Activated naive CD4-positive, alpha-beta T cell (primary cell): Measurements from ENCODE around the gene JAKMIP2.
"Not testable (repeated sequence)": the region's sequence is repeated elsewhere in the genome, so short reads cannot be mapped to it uniquely, and the experiment has no call there.

ENCODE experiments used
- DNase-seq, 4 experiments: peaks; one replicate each; lab custom pipeline; 2025; lab: John Stamatoyannopoulos, UW

Gene JAKMIP2

DNA sequence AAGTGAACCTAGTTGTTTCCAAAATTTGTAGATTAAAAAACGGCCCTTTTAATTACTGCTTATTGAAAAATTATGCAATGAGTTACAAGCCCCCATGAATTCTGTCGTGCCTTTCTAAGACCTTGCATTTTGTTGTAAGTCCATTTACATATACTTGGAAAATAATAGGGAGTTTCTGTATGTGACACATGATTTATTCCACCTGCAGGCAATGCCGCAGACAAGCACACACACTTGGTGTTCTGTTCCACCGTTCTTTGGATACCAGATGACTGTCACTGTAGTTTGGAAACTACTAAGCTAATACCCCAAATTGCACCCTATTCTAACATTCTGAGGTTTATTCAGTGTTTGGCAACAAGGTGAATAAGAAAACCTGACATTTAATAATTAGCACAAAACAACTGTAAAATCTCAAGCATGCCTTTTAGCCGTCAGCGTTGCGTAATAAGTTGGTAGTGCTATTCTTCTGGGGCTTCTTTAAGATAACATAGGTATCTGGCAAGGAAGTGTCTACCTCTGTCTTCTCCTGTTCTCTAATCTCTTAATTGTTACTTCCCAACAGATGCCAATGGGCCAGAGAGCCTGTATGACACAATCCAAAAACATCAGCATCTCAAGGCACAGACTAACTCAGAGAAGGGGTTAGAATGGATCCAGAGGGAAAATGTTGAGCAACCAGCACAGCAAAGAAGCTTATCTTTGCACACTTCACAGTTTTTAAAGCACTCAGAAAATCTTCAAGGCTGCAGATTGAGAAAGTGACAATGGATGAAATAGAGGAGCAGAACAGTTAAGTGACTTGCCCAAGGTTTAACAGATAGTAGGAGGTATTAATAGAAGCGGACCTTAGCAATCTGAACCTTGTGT, 224.4 kb downstream of the JAKMIP2 start:
- DNase-seq = no peak

DNA sequence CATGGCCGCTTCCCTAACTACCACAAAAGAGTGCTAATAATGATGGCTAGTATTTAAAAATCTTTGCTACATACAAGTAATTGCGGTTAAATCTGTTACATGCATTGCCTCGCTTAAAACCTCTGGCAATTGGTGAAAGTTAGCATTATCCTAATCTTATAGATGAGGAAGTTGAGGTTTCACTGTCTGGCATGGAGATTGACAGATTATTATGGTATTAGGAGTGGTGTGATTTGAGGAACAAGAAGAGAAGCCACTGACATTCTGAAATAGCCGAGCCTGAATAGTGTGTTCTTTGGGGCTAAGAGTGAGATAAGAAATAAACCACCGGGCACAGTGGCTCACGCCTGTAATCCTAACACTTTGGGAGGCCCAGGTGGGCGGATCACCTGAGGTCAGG, 227.4 kb downstream of the JAKMIP2 start:
- no peak for DNase-seq

DNA sequence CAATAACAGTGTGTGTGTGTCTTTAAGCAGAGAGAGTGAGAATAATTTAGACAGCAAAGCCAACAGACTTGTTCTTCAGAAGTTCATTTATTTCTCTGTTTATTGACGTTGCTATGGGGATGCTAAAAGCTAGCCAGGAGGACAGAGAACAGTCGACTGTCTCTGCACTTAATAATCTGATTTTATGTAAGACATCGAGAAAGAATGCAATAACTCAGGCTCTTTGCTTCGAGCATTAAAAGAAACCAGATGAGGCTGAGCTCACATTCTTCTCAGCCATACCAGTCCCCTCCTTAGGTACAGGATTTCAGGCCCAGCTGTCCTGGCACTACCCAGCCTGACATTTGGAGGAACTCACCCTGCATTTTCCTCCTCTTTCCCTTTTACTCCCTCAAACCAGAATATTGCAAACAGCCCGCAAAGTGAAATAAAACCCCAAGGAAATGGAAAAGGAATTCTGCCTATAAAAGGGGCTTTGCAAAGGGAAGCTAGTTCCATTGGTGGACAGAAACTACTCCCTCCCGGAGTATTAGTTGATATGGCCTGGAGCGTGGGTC, 228.2 kb downstream of the JAKMIP2 start:
- DNase-seq = no peak

DNA sequence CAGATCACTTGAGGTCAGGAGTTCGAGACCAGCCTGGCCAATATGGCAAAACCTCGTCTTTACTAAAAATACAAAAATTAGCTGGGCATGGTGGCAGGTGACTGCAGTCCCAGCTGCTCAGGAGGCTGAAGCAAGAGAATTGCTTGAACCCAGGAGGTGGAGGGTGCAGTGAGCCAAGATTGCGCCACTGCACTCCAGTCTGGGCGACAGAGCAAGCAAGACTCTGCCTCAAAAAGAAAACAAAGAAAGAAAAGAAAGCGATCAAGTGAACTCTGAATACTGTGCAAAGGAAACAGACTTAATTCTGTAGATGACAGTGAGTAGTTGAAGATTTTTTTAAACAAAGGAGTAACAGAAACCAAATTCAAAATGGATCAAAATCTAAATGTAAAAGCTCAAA, 228.7 kb downstream of the JAKMIP2 start:
- not testable (repeated sequence) for DNase-seq

DNA sequence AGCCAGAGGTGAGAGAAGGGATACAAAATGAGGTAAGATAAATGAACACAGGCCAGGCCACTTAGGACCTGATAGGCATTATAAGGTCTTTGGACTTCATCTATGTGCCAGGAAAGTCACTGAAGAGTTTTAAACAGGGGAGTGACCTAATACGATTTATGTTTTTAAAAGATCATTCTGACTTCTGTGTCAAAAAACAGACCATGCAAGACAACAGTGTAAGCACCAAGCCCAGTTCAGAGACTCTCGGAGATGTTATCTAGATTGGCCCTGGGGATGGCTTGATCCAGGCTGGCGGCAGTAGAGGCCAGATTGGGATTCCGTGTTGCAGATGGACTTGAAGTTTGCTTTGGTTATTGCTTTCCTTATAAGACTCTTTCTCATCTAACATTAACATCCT, 229.6 kb downstream of the JAKMIP2 start:
- no peak for DNase-seq

DNA sequence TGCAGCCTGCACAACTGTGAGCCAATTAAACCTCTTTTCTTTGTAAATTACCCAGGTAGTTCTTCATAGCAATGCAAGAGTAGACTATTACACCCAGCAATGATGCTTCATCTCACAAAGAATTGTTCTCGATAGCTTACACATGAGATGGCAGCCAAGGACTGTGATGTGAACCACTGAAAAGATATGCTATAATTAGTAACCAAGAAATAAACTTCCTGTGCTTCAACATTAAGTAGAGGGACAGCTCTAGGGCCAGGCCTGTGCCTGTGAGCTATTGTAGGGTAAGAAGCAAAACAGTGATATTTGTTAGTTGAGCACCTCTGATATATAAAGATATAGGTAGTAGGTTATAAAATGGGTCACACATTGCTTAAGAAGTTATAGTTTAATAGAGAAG, 230.9 kb downstream of the JAKMIP2 start:
- no peak for DNase-seq

DNA sequence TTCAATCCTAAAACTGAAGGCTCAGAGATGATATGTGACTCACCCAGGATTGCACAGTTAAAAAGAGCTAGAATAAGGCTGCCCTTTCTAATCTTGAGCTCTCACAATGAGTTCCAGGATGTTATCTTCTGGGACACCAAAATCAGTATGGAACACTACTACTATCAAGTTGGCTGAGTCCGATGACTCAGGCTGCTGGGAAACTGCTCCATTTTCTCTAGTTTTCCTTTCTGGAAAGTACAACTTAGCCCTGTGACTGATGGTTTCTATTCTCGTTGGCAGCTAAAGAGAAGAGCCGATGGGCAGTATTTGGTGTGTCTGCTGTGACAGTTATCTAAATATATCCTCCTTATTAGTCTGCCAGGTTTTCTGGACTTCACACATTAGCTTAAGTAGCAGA, 234.8 kb downstream of the JAKMIP2 start:
- DNase-seq = no peak

DNA sequence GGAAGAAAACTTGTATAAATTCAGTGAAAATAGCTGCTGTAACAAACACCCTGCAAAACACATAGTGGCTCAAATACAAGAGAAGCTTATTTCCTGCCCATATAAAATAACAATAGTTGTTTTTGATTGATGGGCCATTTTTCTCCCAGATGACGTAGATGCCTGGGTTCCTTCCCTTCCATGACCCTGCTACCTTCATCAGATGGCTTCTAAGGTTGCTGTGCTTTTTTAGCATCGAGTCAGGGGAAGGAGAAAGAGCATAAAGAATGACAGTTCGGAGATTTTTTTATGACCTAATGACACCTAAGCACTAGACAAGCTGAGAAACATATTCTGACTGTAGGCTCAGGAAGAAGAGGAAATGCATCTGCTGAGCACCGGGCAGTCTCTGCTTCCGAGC, 238.0 kb downstream of the JAKMIP2 start:
- no peak for DNase-seq

DNA sequence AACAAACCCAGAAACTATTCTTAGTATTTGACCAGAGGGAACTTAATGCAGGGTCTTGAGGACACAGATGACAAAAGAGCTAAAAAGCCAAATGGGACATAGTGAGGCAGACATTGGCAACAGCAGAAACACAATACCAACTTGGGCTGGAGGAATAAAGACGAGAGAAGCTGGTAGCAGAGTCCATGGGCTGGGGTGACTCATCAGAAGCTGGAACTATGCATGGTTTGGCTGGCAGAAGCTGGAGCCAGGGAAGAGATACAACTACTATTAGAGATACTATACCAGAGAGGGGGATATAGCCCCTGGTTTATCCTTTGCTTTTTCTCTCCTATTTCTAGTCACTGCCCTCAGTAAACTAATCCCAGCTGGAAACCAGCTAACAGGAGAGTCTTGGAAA, 243.5 kb downstream of the JAKMIP2 start:
- no peak for DNase-seq

DNA sequence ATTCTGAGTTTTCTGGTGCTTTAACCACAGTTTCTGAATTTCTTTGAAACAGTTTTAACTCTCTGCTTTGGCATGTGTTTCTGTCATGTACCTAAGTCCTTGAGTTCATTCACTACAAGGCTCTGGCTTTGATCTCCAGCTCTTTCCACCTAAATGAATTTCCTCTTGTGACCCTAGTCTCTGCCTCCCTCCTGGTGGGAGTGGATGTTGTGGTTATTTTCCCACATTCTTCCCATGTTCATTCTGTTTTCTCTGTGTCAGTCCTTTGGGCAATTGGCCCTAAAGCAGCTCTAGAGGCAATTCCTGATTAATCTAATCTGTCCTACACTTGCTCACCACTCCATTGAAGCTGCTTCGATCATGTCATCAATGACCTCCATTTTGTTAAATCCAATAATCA, 244.3 kb downstream of the JAKMIP2 start:
- DNase-seq = no peak
